ENCODE measurements around the gene LOXHD1.

DNA sequence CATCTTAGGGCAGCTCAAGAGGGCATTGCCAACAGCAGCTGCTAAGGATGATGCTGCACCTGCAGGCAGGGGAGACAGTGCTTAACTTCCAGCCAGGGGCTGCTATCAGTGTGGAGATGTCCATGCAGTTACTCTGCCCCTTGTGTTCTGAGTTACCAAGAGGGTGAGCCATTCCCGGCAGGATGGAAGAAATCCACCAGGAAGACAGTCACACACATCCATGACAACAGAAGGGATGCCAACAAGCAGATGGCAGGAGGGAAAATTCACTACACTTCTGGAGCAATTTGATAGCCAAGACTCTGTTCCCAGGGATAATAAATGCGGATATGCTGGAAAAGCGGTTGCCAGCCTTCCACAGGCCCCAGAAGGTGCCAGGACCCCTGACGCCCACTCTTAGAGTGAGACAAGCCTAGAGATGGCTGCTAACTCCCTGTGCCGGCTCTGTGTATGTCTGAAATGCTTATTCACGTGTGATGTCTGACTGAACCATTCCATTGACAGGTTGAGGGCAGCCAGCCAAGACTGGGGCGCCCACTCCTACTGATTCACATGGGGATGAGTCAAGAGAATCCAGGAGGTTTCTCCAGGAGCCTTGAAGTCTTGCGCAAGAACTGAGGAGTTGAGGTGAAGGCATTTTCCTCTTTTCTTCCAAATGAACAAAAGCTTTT, 24.5 kb downstream of the LOXHD1 start:
- no peak for TF ChIP-seq POLR2A (IDR thresholded peaks at IDR 0.05)
- TF ChIP-seq, protein P1, sequence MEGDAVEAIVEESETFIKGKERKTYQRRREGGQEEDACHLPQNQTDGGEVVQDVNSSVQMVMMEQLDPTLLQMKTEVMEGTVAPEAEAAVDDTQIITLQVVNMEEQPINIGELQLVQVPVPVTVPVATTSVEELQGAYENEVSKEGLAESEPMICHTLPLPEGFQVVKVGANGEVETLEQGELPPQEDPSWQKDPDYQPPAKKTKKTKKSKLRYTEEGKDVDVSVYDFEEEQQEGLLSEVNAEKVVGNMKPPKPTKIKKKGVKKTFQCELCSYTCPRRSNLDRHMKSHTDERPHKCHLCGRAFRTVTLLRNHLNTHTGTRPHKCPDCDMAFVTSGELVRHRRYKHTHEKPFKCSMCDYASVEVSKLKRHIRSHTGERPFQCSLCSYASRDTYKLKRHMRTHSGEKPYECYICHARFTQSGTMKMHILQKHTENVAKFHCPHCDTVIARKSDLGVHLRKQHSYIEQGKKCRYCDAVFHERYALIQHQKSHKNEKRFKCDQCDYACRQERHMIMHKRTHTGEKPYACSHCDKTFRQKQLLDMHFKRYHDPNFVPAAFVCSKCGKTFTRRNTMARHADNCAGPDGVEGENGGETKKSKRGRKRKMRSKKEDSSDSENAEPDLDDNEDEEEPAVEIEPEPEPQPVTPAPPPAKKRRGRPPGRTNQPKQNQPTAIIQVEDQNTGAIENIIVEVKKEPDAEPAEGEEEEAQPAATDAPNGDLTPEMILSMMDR (IDR thresholded peaks at IDR 0.05) = no peak

Data from uterus (tissue), 2 donors.